ENCODE data around the gene GPBAR1. TPM values are rescaled to one million over a fixed set of nuclear protein-coding genes. Genes with fewer than 3 reads are reported as not detected.

The GPBAR1 gene
- total RNA-seq, 1 experiment from 2014 or later, result 0.20 TPM

DNA sequence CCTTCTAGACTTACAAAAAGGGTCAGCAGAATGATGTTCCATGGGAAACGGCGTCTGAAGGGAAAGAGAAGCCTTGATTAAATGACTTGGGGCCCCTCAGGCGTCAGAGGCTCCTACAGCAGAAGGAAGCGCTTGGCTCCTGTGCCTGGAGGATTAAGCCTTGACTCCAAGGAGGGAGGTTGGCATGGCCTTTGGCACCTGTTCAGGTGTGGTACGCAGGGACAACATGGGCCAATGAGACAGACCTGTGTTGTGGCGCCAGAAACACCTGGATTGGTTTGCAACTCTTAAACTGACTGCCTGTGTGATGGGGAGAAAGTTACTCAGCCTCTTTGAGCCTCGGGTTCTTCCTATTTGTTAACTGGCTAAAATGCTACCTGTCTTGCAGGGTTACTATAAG is 17.1 kb downstream of the GPBAR1 start:
- peaks cover 23% of the 10 kb centered on the region for H3K36me3 Mint-ChIP-seq
- ChIA-PET POLR2A (no interaction called here), CTCF (no interaction called here)
- no peak for TF ChIP-seq NR3C1 (CRISPR knock-in tag; conservative IDR thresholded peaks at IDR 0.05; ENCODE audit: low read depth)
- TF ChIP-seq IRF2 (CRISPR knock-in tag; IDR thresholded peaks at IDR 0.05; ENCODE audit: borderline replicate concordance, low read depth), result no peak
- no peak for TF ChIP-seq ATF2 (CRISPR knock-in tag; IDR thresholded peaks at IDR 0.05; ENCODE audit: borderline replicate concordance, low read depth)
- TF ChIP-seq, protein P1, sequence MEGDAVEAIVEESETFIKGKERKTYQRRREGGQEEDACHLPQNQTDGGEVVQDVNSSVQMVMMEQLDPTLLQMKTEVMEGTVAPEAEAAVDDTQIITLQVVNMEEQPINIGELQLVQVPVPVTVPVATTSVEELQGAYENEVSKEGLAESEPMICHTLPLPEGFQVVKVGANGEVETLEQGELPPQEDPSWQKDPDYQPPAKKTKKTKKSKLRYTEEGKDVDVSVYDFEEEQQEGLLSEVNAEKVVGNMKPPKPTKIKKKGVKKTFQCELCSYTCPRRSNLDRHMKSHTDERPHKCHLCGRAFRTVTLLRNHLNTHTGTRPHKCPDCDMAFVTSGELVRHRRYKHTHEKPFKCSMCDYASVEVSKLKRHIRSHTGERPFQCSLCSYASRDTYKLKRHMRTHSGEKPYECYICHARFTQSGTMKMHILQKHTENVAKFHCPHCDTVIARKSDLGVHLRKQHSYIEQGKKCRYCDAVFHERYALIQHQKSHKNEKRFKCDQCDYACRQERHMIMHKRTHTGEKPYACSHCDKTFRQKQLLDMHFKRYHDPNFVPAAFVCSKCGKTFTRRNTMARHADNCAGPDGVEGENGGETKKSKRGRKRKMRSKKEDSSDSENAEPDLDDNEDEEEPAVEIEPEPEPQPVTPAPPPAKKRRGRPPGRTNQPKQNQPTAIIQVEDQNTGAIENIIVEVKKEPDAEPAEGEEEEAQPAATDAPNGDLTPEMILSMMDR (IDR thresholded peaks at IDR 0.05), result no peak
- TF ChIP-seq, protein P2, sequence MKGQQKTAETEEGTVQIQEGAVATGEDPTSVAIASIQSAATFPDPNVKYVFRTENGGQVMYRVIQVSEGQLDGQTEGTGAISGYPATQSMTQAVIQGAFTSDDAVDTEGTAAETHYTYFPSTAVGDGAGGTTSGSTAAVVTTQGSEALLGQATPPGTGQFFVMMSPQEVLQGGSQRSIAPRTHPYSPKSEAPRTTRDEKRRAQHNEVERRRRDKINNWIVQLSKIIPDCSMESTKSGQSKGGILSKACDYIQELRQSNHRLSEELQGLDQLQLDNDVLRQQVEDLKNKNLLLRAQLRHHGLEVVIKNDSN (CRISPR knock-in tag; IDR thresholded peaks at IDR 0.05), result no peak
- no peak for TF ChIP-seq ZNF532 (CRISPR knock-in tag; IDR thresholded peaks at IDR 0.05; ENCODE audit: borderline replicate concordance)
- TF ChIP-seq ESRRA (CRISPR knock-in tag; IDR thresholded peaks at IDR 0.05; ENCODE audit: borderline replicate concordance), result no peak
- TF ChIP-seq, protein P3, sequence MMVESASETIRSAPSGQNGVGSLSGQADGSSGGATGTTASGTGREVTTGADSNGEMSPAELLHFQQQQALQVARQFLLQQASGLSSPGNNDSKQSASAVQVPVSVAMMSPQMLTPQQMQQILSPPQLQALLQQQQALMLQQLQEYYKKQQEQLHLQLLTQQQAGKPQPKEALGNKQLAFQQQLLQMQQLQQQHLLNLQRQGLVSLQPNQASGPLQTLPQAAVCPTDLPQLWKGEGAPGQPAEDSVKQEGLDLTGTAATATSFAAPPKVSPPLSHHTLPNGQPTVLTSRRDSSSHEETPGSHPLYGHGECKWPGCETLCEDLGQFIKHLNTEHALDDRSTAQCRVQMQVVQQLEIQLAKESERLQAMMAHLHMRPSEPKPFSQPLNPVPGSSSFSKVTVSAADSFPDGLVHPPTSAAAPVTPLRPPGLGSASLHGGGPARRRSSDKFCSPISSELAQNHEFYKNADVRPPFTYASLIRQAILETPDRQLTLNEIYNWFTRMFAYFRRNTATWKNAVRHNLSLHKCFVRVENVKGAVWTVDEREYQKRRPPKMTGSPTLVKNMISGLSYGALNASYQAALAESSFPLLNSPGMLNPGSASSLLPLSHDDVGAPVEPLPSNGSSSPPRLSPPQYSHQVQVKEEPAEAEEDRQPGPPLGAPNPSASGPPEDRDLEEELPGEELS (CRISPR knock-in tag; IDR thresholded peaks at IDR 0.05), result no peak
- TF ChIP-seq NR1H2 (CRISPR knock-in tag; IDR thresholded peaks at IDR 0.05), result no peak
- no peak for TF ChIP-seq ETV6 (CRISPR knock-in tag; IDR thresholded peaks at IDR 0.05)
- TF ChIP-seq ZNF396 (CRISPR knock-in tag; IDR thresholded peaks at IDR 0.05; ENCODE audit: borderline replicate concordance), result no peak
- TF ChIP-seq FOXK1 (CRISPR knock-in tag; IDR thresholded peaks at IDR 0.05), result no peak
- TF ChIP-seq TEAD4 (CRISPR knock-in tag; IDR thresholded peaks at IDR 0.05), result no peak
- no peak for TF ChIP-seq KAT7 (CRISPR knock-in tag; IDR thresholded peaks at IDR 0.05; ENCODE audit: borderline replicate concordance)
- no peak for TF ChIP-seq ZNF121 (CRISPR knock-in tag; IDR thresholded peaks at IDR 0.05)
- no peak for TF ChIP-seq ZNF512 (CRISPR knock-in tag; IDR thresholded peaks at IDR 0.05; ENCODE audit: borderline replicate concordance)
- DNase-seq (ENCODE audit: low spot score) (no peak), ATAC-seq (no peak)
- H3K27me3 Mint-ChIP-seq (ENCODE audit: low read depth), result no peaks in the 10 kb centered on the region
- H3K4me3 Mint-ChIP-seq, result no peak overlapping the region
- no peak overlapping the region for H3K27ac Mint-ChIP-seq
- no peaks in the 10 kb centered on the region for H3K9me3 Mint-ChIP-seq
- no peaks in the 10 kb centered on the region; the same call in 1 of the 2 replicates for H3K4me1 Mint-ChIP-seq
